GM18499 (cell line): Measurements from ENCODE around the gene PPP1R36.

Experiments
- ATAC-seq: cut with Tn5 transposase; IDR thresholded peaks from one replicate; pipeline ENCODE4 v1.9.1; 2021; ENCODE audit warnings: moderate number of reproducible peaks; ENCODE audit not compliant: insufficient read depth, unreplicated experiment

PPP1R36 gene

DNA sequence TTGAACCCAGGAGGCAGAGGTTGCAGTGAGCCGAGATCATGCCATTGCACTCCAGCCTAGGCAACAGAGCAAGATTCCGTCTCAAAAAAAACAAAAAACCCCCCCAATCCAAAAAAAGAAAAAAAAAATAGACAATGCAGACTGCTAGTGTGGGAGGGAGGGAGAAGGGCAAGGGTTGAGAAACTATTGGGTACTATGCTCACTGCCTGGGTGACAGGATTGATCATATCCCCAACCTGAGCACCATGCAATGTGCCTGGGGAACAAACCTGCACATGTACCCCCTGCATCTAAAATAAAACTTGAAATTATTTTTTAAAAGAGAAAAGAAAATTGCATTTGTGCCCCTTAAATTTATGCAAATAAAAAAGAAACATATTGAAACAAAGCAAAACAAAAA lies 88.9 kb downstream of the PPP1R36 start:
- no peak for ATAC-seq
